HPDE6-E6E7 (cell line): ENCODE data around the gene BPIFB1.

Experiments
- DNase-seq: peaks from one replicate; pipeline ENCODE4 v3.0.0; 2011; ENCODE audit warnings: missing footprints; ENCODE audit errors: extremely low spot score

Gene BPIFB1

DNA sequence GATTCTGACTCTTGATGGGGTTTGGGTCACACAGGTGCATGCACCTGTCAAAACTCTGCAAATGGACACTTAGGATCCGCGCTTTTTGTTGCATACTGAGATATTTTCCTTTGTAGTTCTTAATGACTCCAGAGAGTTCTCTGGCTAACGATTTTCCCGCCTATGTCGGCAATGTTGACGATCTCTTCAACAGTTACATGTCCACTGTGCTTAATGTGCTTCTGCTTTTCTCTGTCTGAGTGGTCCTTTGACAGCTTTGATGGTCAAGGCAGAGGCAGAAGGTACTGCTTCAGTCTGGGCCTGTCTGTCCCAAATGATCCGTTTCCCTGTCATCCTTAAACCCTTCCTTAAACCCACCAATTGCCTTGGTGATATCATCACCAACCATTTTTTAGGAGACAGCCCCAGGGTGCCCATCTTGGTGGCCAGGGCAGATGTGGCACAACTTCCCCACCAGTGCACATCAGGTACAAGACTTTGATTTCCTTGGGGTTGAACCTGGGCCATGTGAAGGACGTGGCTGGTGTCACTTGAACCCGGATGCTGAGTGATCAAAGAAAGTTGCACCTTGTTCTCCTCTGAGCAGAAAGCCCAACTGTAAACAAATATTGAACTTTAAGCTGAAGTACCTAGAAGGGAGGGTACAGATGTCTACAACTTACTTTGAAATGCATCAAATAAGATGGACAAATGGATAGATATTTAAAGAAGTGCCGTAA, 10.7 kb upstream of the BPIFB1 start:
- no peak for DNase-seq

DNA sequence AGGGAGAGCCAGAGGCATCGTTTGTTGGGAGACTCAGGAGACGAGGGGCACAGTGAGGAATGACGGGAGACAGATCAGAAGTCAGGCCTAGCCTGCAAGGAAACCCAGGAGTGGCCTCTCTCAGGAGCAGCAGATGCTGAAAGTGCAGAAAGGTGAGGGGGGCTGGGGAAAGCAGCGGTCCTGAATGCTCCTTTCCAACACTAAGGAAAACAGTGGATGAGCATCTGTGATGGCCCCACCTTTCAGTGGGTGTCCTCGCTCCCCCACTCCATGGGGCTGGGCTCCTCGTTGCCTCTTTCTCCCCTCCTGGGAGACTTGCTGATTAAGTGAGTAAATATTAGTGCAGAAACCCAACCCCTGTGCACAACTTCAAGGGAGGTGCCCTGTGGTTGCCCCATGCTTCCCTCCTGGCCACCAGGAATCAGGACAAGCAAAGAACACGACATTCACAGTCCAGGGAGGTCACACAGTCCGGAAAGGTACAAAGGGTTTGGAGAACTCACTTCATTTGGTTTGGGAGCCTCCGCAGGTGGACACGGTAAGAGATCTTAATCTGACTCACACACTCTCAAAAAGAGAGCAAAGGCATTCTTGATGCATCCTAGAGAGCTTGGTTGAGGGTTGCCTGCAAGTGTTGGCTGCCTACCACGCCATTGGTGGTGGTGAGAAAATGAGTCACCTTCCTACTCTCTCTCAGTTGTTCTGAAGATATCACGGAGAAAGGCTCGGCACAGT, 9.7 kb upstream of the BPIFB1 start:
- no peak for DNase-seq

DNA sequence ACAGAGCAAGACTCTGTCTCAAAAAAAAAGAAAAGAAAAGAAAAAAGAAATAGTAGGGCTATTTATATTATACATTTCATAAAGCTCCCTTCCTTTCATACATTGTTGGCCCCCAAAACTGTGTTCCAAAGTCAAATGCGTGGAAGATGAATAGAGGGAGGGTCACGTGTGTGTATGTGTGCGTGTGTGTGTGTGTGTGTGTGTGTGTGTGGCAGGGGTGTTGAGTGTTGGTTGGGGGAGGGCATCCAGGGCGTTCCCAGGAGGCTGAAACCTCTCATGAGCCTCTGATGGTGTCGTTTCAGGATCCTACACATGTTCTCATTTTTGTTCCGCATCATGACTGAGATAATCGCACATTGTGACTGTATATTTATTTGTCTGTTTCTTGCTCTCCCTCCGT, 7.8 kb upstream of the BPIFB1 start:
- no peak for DNase-seq

GRCh38 chr20:33275871-33276270, 7.1 kb upstream of the BPIFB1 start:
- no peak for DNase-seq

DNA sequence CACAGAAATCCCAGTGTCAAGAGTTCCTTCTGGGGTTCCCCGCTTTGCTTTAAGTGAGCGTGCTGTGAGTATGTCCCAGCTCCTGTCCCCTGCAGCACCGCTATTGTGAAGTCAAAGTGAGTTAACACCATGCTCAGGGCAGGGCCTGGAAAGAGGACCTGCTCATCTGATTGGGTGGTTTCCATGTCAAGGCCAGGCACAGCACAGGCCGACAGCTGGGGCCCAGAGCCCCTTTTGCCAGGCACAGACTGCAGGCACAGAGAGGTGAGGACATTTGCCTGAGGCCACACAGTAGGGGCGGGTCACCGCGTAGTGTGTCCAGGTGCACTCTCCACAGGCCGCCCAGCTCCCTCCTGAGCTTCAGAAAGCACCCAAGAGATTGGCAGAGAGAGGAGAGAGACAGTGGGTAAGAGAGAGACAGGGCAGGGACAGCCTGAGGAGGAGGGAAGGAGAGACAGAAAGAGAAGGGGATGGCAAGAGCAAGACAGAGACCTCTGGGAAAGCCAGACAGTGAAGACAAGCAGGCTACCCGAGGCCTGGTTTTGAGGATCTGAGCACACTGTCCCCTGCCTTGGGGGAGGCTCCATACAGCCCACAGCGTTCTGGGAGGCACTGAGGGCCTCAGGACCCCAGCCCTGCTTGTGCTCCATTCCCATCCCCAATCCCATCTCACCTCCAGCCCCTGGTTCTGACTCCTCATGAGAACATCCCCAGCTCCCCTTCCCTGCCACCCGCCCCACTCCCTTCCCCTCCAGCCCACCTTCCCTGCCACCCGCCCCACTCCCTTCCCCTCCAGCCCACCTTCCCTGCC, 6.5 kb upstream of the BPIFB1 start:
- no peak for DNase-seq

DNA sequence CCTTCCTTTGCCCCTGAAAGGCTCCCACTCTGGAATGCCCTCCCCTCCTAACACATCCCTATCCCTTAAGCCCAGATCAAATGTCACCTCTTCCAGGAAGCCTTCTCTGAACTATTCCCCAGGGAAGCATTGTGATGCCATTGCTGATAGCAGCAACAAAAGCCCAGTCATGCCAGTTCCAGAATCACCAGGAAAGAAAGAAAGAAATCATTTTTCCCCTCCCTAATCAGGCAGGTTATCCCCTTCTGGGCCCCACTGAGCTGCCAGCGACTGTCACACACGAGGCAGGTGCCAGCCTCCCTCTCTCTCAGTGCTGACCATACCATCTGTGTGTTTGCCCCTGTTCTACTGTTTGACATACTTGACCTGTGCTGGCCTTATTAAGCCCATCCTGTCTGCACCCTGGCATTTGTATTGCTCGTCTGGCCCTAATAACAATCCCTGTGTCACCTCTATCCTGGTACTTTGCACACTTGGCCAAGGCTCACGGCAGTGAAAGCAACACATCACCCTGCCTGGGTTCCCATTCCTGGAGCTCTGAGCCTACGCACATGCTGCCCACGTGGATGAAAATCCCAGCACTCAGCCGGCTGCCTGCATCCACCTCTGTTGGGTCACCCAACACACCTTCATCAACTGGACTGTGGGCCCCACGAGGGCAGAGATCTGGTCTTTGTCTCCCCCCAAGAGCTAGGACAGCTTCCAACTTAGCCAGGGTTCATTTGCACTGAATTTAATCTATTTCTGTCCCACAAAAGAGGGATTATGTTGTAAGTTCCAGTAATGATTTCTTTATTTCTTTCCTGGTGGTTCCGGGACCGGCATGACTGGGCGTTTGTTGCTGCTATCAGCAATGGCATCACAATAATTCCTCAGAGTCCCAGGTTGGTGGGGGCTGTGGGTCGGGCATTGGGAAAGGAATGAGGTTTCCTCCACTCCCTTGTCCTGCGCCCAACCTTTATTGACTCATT, 5.3 kb upstream of the BPIFB1 start:
- no peak for DNase-seq

DNA sequence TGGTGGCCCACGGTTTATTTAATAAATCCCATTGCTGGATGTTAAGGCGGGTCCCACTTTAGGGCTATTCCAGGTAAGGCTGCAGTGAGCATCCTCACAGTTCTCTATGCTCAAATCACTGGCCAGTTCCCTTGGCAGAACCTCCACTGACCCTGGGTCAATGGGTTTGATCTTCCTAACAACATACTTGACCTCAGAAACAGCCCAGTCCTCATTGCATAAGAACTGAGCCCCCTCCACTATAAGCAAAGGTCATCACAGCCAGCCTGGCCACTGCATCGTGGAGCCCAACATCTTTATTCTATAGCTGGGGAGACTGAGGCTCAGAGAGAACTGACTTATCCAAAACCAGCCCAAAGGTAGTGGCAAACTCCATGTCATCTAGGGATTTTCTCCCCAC, 4.3 kb upstream of the BPIFB1 start:
- DNase-seq: no peak

DNA sequence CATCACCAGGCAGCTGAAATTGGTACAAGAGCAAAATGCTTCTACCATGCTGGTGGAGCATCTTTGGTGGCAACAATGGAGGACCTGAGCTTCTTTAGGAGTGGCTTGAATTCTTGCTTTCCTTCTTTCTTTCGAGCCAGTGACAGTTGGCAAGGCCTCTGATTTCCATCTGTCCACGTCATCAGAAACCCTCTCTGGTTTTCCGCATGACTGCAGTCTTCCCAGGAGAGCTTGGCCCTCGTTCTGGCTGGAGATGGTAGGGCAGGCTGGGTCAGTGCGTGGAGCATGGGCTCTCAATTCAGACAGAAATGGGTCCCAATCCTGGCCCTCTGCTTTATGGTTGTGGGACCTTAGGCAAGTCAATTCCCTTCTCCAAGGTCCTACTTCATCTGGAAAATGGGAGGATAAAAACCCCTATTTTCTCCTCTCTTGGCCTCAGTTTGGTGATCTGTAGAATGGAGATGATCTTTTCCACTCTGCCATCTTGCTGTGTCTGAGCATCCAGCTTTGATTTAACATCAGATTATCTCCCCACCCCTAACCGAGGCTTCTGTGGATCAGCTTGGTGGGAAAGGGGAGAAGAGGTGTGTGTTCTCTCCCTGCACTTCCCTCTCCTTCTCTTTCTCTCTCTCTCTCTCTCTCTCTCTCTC, 3.6 kb upstream of the BPIFB1 start:
- DNase-seq: no peak

- no peak for DNase-seq
Measured at GRCh38 chr20:33280000-33280680, 2.9 kb upstream of the BPIFB1 start.

GRCh38 chr20:33280775-33281174, 2.2 kb upstream of the BPIFB1 start:
- DNase-seq: no peak

DNA sequence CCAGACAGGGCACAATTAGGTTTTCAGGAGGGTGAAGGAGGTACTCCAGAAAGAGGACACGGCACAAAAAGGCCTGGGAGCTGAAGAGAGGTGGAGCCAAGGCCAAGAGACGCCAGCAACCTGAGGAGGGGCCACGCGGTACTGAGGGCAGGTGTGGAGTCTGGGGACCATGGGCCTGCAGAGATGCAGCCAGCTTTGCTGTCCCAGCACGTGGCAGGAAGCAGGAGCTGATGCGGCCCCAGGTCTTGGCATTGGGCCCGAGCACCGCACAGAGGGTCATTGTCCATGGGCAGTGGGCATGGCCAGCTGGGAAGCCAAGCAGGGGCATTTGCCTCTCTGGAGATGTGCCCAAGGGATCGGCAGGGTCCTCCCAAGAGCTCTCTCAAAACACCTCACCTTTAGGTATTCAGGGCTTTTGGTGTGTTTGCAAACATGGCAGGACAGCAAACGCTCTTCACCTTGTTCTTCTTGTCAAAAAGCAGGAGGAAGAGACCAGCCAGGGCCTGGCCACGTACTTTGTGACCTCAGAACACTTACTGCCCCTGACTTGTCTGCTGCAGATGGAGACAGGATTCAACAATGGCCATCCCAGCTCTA, 1.4 kb upstream of the BPIFB1 start:
- no peak for DNase-seq

DNA sequence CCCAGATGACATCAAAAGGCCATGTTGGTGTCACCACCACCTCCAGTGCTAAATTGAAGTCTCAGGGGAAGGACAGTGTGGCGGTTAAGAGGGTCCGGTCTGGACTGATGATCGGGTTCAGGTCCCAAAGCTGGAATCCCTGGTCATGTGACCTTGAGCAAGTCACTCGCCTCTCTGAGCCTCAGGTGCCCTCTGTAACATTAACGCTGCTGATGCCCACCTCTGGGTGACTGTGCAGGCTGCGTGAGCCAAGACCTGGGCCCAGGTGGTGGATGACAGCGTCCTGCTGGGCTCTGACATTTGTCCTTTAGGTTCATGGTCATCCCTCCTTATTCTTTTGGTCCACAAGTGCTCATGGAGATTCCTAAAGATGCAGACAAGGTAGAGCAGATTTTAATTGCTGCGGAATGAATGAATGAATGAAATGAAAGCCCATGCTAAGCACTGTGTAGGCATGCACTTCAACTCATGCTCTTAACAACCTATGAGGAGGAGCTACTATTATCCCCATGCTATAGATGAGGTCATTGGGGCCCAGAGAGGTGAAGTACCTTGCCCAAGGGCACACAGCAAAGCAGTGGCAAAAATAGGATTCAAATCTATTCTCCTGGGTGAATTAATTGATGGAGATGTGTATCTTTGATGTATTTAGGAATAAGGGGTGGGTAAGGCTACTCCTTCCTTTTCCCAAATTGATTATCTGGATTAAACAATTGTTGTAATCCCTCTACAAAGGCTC, 649 bp upstream of the BPIFB1 start:
- no peak for DNase-seq

DNA sequence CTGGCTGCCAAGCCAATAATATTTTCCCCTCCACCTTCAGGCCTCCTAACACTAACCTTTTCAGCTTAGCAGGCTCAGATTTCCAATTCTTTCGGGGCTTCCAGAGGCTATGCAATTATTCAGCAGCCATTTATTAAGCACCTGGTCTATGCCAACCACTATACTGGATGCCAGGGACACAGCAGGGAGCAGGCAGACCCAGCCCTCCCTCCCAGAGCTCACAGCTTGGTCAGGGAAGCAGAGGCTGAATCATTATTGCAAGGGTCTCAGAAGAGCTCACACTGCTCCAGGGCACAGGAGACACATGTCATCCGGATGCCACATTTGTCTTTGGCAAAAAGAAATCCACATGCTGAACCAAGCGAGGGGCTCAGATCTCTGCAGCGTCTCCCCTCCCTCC, 1.3 kb downstream of the BPIFB1 start:
- DNase-seq: no peak

- no peak for DNase-seq
Measured at GRCh38 chr20:33284937-33285336, 1.9 kb downstream of the BPIFB1 start.

GRCh38 chr20:33285861-33286495, 3.0 kb downstream of the BPIFB1 start:
- no peak for DNase-seq

- DNase-seq: no peak
Measured at GRCh38 chr20:33287884-33288283, 4.9 kb downstream of the BPIFB1 start.

DNA sequence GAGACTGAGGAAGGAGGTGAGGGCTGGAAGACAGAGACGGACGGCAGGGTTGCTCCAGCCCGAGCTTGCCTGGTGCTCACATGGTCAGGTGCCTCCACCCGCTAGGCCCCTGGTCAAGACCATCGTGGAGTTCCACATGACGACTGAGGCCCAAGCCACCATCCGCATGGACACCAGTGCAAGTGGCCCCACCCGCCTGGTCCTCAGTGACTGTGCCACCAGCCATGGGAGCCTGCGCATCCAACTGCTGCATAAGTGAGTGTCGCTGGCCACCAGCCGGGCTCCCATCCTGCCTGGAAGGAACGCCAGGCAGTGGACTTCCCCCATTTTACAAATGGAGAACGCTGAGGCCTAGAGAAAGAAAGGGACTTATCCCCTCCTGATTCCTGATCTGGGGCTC, 7.8 kb downstream of the BPIFB1 start:
- no peak for DNase-seq

GRCh38 chr20:33291416-33291815, 8.4 kb downstream of the BPIFB1 start:
- no peak for DNase-seq
